GM10266 (cell line): ENCODE data around the gene MYO10.
"Not testable (repeated sequence)": the region's sequence is repeated elsewhere in the genome, so short reads cannot be mapped to it uniquely, and the experiment has no call there.

Experiments
- DNase-seq: peaks from one replicate; pipeline ENCODE4 v3.0.0; 2012; ENCODE audit errors: extremely low spot score
- TF ChIP-seq, protein P1 (sequence below): IDR thresholded peaks from 2 replicates; pipeline ENCODE4 v1.5.1; 2012; ENCODE audit warnings: mild to moderate bottlenecking, low read depth; ENCODE audit not compliant: control insufficient read depth, insufficient read depth; ENCODE audit errors: missing control alignments

Gene MYO10

DNA sequence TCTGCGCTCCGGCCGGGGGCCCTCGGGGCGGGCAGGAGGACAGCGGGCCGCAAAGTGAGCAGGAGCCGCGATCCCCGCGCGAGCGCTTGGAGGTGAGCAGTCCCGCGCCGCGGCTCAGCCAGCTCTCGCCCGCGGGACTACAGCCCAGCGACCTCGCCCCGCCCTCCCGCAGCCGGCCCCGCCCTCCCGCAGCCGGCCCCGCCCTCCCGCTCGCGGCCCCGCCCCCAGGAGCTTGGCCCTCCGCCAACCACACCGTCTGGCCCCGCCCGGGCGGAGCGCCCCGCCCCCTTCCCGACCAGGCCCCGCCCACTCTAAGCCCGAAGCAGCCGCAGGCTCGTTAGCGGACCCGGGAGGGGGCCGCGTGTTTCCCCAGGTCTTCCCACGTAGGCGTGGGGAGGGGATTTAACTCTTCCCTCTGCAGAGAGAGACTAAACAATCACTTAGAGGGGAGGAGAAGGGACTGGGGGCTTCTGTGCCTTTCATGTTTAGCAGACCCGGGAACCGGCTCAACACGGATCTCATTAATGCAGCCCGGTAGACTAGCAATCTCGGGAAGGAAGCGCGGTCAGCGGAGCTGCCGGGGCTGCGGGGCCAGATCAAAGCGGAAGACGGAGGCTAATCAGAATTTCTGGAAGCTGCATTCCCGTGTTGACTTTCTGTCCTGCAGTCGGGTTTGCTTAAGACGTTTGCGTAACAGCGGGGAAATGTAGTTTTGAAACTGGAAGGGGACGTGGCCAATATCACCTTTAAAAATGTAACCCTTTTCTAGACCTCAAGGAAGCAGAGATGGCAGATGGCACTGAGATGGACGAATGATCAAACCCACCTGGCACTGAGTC is at the start of gene MYO10:
MYO10 (minus strand) TSS at position 139 of the 839 bp plus-strand sequence. CDS start 480 bp downstream, outside the sequence.
- TF ChIP-seq, protein P1, sequence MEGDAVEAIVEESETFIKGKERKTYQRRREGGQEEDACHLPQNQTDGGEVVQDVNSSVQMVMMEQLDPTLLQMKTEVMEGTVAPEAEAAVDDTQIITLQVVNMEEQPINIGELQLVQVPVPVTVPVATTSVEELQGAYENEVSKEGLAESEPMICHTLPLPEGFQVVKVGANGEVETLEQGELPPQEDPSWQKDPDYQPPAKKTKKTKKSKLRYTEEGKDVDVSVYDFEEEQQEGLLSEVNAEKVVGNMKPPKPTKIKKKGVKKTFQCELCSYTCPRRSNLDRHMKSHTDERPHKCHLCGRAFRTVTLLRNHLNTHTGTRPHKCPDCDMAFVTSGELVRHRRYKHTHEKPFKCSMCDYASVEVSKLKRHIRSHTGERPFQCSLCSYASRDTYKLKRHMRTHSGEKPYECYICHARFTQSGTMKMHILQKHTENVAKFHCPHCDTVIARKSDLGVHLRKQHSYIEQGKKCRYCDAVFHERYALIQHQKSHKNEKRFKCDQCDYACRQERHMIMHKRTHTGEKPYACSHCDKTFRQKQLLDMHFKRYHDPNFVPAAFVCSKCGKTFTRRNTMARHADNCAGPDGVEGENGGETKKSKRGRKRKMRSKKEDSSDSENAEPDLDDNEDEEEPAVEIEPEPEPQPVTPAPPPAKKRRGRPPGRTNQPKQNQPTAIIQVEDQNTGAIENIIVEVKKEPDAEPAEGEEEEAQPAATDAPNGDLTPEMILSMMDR = no peak
- DNase-seq = peak; percentile 78

DNA sequence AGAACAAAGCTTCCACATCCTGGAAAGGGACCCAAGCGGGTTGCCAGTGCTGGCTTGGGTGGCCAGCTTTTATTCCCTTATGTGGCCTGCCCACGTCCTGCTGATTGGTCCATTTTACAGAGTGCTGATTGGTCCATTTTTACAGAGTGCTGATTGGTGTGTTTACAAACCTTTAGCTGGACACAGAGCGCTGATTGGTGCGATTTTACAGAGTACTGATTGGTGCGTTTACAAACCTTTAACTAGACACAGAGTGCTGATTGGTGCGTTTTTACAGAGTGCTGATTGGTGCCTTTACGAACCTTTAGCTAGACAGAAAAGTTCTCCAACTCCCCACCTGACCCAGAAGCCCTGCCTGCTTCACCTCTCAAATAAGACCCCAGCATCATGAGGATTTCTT is 49.2 kb upstream of the MYO10 start:
- not testable (repeated sequence) for DNase-seq

DNA sequence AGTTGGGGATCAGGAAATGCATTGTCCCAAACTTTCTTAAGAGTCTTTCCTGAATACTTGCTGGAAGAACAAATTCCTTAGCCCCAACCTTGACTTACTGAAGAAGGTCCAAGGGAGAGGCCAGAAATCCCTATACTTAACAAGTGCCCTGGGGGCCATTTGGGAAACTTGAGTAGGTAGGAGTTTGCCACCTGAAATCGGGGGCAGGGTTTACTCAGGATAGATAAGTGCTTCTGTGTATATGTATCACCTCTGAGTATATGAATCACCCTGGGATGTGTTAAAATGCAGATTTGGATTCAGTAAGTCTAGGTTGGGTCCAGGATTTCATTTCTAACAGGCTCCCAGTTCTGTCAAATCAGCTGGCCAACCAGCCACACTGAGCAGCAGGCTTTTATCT is 47.9 kb upstream of the MYO10 start:
- TF ChIP-seq, protein P1 = no peak
- DNase-seq = no peak

DNA sequence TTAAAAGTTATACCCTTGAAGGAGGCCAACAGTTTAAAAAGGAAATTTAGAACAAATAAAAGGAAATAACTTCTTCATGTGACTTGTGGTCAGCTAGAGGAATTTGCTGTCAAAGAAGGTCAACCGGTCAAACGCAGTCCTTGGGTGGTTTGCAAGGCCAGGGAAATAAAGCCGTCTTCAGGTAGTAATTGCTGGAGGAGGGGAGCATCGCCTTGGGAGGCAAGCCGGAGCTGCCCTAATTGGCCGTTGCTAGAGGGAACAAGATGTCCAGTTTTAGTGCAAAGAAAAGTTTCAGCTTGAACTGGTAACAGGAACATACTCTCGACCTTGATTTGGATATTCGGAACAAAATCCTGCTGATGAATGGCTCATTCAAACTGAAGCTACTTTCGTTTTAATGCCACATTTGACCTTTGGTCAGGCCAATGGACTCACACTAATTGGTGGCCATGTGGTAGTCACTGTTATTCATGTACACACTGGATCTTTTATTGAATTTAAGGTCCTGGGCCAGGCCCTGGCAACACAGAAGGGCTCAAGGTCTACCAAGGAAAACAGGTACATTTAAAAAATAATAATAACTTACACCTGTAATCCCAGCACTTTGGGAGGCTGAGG is 47.0 kb upstream of the MYO10 start:
- DNase-seq = no peak

DNA sequence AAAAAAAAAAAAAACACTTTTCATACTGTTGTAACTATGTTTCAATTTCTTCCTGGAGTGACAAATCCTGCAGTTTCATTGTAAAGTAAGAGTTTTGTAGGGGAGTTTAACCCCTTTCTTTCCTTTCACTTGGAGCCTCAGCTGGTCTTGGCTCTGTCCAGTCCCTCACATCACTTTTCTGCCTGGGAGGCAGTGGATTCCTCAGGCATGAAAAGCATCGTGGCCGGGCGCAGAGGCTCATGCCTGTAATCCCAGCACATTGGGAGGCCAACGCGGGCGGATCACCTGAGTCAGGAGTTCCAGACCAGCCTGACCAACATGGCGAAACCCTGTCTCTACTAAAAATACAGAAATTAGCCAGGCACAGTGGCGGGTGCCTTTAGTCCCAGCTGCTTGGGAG is 45.6 kb upstream of the MYO10 start:
- TF ChIP-seq, protein P1 = no peak
- DNase-seq = no peak

More for the DNA sequence above, 47.0 kb upstream of the MYO10 start:
- TF ChIP-seq, protein P1 = no peak

DNA sequence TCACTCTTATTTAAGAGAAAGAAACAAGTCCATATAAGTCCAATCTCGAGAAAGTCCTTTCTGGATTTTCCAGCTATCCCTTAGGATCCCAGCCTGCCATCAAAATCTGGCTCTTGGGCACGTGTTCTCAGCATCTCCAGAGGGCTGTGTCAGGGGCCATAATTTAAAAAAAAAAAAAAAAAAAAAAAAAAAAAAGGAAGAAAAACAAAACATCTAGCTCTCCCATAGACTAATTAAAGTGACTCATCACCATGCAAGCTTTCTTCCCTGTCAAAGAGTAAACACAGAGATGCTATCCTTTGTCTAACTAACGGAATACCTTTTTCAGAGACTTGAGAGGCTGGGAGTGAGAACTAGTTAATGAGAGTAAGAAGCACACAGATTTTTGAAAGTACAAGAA is 44.9 kb upstream of the MYO10 start:
- TF ChIP-seq, protein P1 = no peak
- no peak for DNase-seq

DNA sequence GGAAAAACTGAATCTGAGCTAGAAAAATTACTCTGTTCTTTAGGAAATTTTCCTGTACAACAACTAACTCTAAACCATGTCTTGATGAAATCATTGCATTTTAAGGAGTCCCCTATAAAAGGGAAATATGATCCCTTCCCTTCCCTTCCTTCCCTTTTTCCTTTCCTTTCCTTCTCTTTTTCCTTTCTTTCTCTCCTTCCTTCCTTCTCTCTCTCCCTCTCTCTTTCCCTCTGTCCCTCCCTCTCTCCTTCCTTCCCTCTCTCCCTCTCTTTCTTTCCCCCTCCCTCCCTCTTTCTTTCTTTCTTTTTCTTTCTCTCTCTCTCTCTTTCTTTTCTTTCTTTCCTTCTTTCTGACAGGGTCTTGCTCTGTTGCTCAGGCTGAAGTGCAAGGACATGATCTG is 42.2 kb upstream of the MYO10 start:
- TF ChIP-seq, protein P1 = no peak
- no peak for DNase-seq
